Measurements from ENCODE around the gene COL26A1. TPM values are rescaled to one million over a fixed set of nuclear protein-coding genes. Genes with fewer than 3 reads are reported as not detected.

The COL26A1 gene
- total RNA-seq, 2 donors from 2014 or later = 0.14 TPM; not detected in 1

DNA sequence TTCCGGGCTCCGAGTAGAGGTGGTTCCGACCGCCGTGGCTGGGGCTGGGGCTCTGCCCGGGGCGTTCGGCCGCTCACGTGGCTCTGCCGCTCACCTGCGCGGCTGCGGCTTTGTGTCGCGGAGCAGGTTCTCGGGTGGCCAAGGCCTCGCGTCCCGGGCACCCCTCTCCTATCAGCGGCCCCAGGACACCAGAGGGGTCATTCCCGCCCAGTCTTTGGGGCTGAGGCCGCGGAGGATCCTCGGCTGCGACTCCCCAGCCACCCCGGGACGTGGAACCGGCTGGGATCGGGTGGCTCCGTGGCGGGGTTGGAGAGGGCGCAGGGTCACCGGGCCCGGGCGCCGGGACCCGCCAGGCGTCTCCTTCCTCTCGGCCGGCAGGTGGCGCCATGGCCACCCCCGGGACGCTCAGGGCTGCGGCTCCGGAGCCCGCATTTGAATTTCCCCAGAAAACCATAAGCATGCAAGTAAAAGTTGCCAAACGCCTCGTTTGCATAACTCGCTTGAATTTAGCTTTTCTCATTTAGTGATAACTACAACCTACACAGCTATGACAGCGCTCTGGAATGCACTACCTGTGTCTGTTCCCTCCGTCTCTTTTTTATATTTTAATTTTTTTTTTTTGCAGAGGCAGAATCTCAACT lies 1.2 kb downstream of the COL26A1 start:
- no peak overlapping the region for H3K27ac ChIP-seq
- peak overlapping the region; percentile 76 for H3K4me3 ChIP-seq
- H3K36me3 ChIP-seq = no peaks in the 10 kb centered on the region
- no peaks in the 10 kb centered on the region for H3K9me3 ChIP-seq
- no peak for ATAC-seq (ENCODE audit: insufficient number of reproducible peaks, low FRiP score, low read depth)
- H3K4me1 ChIP-seq (ENCODE audit: control insufficient read depth in 1 of 2, low read depth in 2 of 2) = peaks cover 10 to 16% of the 10 kb centered on the region in 2 donors
- H3K27me3 ChIP-seq (replicated peaks; ENCODE audit: insufficient read depth) = no peaks in the 10 kb centered on the region
- DNase-seq (ENCODE audit: low spot score) = no peak
- TF ChIP-seq, protein P1, sequence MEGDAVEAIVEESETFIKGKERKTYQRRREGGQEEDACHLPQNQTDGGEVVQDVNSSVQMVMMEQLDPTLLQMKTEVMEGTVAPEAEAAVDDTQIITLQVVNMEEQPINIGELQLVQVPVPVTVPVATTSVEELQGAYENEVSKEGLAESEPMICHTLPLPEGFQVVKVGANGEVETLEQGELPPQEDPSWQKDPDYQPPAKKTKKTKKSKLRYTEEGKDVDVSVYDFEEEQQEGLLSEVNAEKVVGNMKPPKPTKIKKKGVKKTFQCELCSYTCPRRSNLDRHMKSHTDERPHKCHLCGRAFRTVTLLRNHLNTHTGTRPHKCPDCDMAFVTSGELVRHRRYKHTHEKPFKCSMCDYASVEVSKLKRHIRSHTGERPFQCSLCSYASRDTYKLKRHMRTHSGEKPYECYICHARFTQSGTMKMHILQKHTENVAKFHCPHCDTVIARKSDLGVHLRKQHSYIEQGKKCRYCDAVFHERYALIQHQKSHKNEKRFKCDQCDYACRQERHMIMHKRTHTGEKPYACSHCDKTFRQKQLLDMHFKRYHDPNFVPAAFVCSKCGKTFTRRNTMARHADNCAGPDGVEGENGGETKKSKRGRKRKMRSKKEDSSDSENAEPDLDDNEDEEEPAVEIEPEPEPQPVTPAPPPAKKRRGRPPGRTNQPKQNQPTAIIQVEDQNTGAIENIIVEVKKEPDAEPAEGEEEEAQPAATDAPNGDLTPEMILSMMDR (IDR thresholded peaks at IDR 0.05) = peak; percentile 95

DNA sequence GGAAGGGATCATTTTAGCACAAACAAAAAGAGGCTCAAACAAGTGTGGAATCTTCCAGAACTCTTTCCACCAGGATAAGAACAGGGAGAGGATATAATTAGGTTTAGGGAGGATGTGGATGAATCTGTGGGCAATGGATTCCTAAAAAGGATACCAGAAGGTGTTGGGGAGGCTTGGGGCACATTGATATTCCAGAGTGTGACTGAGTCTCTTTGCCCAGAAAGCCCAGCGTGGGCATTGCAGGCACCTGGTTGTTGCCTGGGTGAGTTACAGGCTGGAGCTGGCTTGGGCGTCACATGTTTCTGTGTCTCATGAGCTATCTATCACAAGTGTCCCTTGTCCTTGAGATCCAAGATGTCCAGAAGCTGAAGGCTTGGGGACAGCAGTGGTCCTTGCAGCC lies 3.3 kb downstream of the COL26A1 start:
- ATAC-seq (ENCODE audit: insufficient number of reproducible peaks, low FRiP score, low read depth) = no peak
- H3K9me3 ChIP-seq = no peaks in the 10 kb centered on the region
- H3K27me3 ChIP-seq (replicated peaks; ENCODE audit: insufficient read depth) = no peaks in the 10 kb centered on the region
- no peak overlapping the region for H3K4me3 ChIP-seq
- H3K4me1 ChIP-seq (ENCODE audit: control insufficient read depth in 1 of 2, low read depth in 2 of 2) = peaks cover 10 to 16% of the 10 kb centered on the region in 2 donors
- no peak for DNase-seq (ENCODE audit: low spot score)
- H3K36me3 ChIP-seq = no peaks in the 10 kb centered on the region
- TF ChIP-seq, protein P1 (IDR thresholded peaks at IDR 0.05) = no peak
- no peak overlapping the region for H3K27ac ChIP-seq

DNA sequence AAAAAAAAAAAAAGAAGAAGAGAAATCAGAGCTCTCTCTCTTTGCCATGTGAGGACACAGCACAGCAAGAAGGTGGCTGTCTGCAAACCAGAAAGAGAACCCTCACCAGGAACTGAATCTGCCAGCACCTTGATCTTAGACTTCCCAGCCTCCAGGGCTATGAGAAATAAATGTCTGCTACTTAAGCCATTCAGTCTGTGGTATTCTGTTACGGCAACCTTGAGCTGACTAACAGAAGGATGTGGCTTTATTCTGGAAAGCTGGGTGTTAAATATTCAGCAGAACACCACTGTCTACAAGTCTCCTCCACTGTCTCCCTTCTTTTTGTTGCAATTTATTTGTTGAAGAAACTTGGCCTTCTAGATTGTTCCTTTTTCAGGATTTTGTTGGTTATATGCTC lies 5.0 kb downstream of the COL26A1 start:
- H3K4me3 ChIP-seq = no peak overlapping the region
- H3K27ac ChIP-seq = no peak overlapping the region
- H3K9me3 ChIP-seq = no peaks in the 10 kb centered on the region
- ATAC-seq (ENCODE audit: insufficient number of reproducible peaks, low FRiP score, low read depth) (no peak), DNase-seq (ENCODE audit: low spot score) (no peak)
- peaks cover 10 to 12% of the 10 kb centered on the region in 2 donors for H3K4me1 ChIP-seq (ENCODE audit: control insufficient read depth in 1 of 2, low read depth in 2 of 2)
- H3K36me3 ChIP-seq = no peaks in the 10 kb centered on the region
- H3K27me3 ChIP-seq (replicated peaks; ENCODE audit: insufficient read depth) = no peaks in the 10 kb centered on the region
- TF ChIP-seq, protein P1 (IDR thresholded peaks at IDR 0.05) = no peak

GRCh38 chr7:101368422-101369165 lies 5.9 kb downstream of the COL26A1 start:
- TF ChIP-seq, protein P1 (IDR thresholded peaks at IDR 0.05) = no peak
- no peak overlapping the region for H3K4me3 ChIP-seq
- H3K4me1 ChIP-seq (ENCODE audit: control insufficient read depth in 1 of 2, low read depth in 2 of 2) = peaks cover 5 to 10% of the 10 kb centered on the region in 2 donors
- H3K36me3 ChIP-seq = no peaks in the 10 kb centered on the region
- H3K27ac ChIP-seq = no peak overlapping the region
- no peaks in the 10 kb centered on the region for H3K27me3 ChIP-seq (replicated peaks; ENCODE audit: insufficient read depth)
- DNase-seq (ENCODE audit: low spot score) (no peak), ATAC-seq (ENCODE audit: insufficient number of reproducible peaks, low FRiP score, low read depth) (no peak)
- no peaks in the 10 kb centered on the region for H3K9me3 ChIP-seq

DNA sequence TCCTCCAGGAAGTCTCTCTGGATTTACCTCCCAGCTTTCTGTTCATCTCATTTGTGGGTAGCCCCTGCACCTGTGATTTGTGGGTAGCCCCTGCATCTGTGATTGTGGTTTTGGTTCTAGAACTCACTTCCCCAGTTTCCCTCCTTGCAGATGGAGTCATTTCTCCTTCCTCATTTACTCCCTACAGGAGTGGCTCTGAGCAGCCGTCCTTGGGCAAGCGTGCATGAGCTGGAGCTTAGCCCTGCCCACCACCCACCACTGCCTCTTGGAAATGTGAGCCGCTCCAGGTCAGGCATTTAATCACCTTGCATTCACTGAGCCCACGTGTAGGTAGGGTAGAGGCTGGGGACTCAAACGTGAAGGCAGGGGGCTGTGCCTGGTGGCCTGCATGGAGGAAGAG lies 8.2 kb downstream of the COL26A1 start:
- peaks cover 0 to 9% of the 10 kb centered on the region in 2 donors for H3K4me1 ChIP-seq (ENCODE audit: control insufficient read depth in 1 of 2, low read depth in 2 of 2)
- H3K4me3 ChIP-seq = no peak overlapping the region
- DNase-seq (ENCODE audit: low spot score) (no peak), ATAC-seq (ENCODE audit: insufficient number of reproducible peaks, low FRiP score, low read depth) (no peak)
- no peaks in the 10 kb centered on the region for H3K9me3 ChIP-seq
- no peaks in the 10 kb centered on the region for H3K36me3 ChIP-seq
- no peaks in the 10 kb centered on the region for H3K27me3 ChIP-seq (replicated peaks; ENCODE audit: insufficient read depth)
- no peak overlapping the region for H3K27ac ChIP-seq
- TF ChIP-seq, protein P1 (IDR thresholded peaks at IDR 0.05) = no peak
